Erythroblast (primary cell): Measurements from ENCODE around the gene APC.

Experiments
- GATA1 ChIP-seq: IDR thresholded peaks from 2 replicates; pipeline ENCODE4 v1.6.1; 2011; ENCODE audit warnings: low read depth, mild to moderate bottlenecking, control low read depth, low read length, moderate library complexity
- POLR2A ChIP-seq: IDR thresholded peaks from 2 replicates; pipeline ENCODE4 v1.6.1; 2011; ENCODE audit warnings: mild to moderate bottlenecking, low read length

- TF ChIP-seq POLR2A (no peak), GATA1 (no peak)
Measured at GRCh38 chr5:112737070-112737462, 619 bp upstream of the APC start.
